SK-MEL-5 (cell line): ENCODE results near the gene CRY2. TPM values are rescaled to one million over a fixed set of nuclear protein-coding genes. Genes with fewer than 3 reads are reported as not detected.
"Not testable (repeated sequence)": the region's sequence is repeated elsewhere in the genome, so short reads cannot be mapped to it uniquely, and the experiment has no call there.

Source experiments
- DNase-seq: peaks from one replicate; pipeline ENCODE4 v3.0.0-alpha.2; 2016; ENCODE audit warnings: low read depth, low spot score
- in situ Hi-C: cut with HindIII; loops from 2 replicates; pipeline ENCODE4 v1.10.0; 2016; ENCODE audit warnings: low sequenced_read_pairs, high pct_unique_total_duplicates, low pct_unique_long_range_greater_than_20kb
- polyA plus RNA-seq, 2 experiments: library from polyadenylated mRNA; depleted of rRNA; stranded (reverse); fragments of >200 nt; gene quantifications; 2 replicates each; pipeline ENCODE4 v1.2.3, GENCODE V29; 2015
- total RNA-seq: library from RNA; depleted of rRNA; stranded (reverse); fragments of >200 nt; shearing (Covaris generic); gene quantifications from 2 replicates; pipeline ENCODE4 v1.2.3, GENCODE V29; 2014; rRNA removed

CRY2 gene
- 5.1 and 5.4 TPM in 2 replicates for total RNA-seq
- polyA plus RNA-seq (2015; cell fraction: cytosol; rRNA removed) = 5.6 and 8.3 TPM in 2 replicates
- polyA plus RNA-seq (2015; cell fraction: nucleus; rRNA removed) = 16.9 and 20.0 TPM in 2 replicates

- peak; percentile 97 for DNase-seq
Observed at GRCh38 chr11:45846974-45847910, at the start of gene CRY2. Gene CRY2, plus strand, starts transcription at chr11:45847475. Its CDS starts 16 bp downstream, at chr11:45847491.

DNA sequence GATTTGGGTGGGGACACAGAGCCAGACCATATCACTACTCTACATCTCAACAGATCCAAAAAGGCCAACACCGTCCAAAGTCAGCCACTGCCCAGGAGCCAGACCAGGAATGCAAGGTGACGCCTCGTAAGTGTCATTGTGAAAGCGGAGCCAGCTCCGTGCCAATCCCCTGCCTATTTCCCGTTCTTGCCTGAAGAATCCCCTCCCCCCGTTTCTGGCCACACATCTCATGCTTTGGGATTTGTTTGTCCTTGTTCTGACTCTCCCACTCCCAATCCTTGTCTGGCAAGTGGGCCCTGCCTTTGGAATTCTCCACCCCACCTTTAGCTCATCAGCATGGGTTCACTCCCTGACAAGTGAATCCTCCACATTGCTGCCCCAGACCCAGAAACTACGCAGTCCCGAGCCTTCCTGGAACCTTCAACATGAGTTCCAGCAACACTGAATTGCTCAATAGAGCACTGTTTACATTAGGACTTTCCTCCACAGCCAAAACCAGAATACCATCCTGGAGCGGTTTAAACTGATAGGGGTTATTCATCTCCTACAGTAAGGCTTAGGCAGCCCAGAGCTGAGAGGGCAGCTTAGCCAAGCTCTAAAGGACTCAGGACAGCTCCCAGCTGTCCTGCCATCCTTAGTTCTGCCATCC, 48.4 kb upstream of the CRY2 start:
- DNase-seq = no peak
- in situ Hi-C loops = no loop called here

More at GRCh38 chr11:45846974-45847910, at the start of gene CRY2:
- in situ Hi-C loops = no loop called here

GRCh38 chr11:45799562-45799961, 47.7 kb upstream of the CRY2 start:
- DNase-seq = no peak
- in situ Hi-C loops = no loop called here

DNA sequence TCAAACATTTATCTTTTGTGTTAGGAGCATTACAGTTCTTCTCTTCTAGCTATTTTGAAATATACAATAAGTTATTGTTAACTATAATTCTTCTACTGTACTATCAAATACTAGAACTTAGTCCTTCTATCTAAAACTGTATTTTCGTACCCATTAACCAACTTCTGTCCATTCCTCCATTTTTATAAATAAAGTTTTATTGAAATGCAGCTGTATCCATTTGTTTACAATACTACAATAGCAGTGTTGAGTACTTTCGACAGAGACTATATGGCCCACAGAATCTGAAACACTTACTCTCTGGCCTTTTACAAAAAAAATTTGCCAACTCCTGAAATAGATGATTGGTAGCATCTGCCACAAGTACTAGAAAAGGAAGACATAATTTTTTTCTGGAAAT, 47.0 kb upstream of the CRY2 start:
- in situ Hi-C loops = no loop called here
- no peak for DNase-seq

DNA sequence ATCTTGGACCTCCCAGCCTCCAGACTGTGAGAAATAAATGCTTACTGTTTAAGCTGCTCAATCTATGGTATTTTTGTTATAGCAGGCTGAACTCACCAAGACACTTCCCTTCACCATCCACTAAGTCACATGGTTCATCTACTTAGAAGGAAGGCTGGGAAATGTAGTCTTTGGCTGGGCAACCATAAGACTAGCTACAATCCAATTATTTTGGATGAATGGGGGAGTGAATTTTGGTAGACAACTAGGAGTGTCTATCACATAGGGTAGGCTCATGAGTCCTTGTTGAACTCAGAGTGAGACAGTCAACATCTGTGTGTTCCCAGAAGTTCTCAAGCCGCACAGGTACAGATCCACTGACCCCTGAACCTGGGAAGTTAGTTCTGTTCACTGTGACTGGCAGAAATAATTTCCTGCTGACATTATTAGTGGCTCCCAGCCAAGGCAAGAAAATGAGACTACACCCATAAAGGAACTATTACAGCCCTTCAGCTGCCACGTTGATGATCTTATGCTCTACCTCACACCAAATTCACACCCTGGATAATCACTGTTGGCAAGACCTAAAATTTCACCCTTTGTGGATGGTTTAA, 45.5 kb upstream of the CRY2 start:
- peak; percentile 24 for DNase-seq
- in situ Hi-C loops = no loop called here

DNA sequence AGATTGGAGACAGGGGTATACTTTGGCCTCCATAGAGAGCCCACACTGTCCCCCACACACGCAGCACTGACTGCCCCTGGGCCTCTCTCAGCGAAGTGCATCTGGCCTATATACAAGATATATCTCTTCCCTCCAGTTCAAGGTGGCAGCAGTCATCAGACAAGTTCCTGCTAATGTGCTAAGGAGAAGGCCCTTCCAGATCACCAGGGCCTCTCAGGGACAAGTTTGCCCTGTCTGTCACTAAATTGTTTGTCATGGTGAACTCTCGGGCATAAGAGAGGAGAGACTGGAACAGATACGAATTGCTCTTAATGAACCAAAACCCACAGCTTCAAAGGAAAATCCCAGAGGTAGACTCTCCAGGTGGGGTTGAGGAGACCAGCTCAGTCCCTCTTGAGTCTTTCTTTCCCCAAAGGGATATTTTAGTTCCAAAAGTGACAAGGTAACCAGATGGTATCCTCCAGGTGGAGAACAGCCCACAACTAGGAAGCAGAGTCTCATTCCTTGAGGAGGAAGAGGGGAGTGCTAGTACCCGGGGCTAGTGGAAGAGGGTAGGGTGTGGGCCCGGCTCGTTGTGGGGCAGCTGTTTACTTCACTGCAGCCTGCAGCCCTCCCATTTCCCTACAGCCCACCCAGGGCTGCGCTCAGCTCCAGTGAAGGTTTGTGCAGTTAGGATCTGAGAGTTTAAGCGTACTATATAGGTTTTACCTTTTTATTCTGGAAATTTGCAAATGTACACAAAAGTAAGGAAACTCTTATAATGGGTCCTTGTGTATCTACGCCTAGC, 44.6 kb upstream of the CRY2 start:
- DNase-seq = no peak
- in situ Hi-C loops = no loop called here

DNA sequence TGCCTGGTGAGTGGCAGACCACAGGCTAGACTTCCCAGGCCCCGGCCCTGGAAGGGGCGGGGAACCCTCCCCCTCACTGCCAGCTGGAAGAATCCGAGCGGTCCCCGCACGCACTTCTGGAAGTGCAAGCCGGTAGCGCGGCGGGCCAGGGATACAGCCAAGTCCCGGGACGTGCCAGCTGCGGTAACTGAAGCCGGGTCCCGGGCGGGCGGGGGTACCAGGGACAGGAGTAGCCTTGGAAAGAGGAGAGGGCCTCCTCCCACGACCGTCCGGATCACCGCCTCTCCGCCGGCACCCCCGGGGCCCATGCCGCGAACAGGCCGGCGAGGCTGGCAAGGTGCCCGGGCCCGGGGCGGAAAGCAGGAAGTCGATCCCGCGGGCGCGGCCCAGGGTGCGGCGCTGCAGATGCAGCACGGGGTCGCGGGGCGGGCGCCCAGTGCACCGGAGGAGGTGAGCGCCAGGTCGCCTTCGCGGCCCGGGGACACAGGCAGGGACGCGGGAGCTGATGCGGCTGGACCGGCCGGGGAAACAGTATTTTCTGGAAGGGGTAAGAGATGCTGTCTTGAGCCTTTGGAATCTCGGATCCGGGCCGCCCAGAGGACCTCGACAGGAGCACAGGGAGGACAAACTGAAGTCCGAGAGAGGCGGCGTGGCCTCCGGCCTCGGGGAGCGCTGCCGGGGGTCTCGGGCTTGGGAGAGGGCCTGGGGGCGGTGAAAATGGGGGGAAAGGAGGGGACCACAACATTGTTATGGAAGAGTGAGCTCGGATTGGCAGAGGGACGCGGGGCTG, 43.1 kb upstream of the CRY2 start:
- in situ Hi-C loops = no loop called here
- peak; percentile 9 for DNase-seq

DNA sequence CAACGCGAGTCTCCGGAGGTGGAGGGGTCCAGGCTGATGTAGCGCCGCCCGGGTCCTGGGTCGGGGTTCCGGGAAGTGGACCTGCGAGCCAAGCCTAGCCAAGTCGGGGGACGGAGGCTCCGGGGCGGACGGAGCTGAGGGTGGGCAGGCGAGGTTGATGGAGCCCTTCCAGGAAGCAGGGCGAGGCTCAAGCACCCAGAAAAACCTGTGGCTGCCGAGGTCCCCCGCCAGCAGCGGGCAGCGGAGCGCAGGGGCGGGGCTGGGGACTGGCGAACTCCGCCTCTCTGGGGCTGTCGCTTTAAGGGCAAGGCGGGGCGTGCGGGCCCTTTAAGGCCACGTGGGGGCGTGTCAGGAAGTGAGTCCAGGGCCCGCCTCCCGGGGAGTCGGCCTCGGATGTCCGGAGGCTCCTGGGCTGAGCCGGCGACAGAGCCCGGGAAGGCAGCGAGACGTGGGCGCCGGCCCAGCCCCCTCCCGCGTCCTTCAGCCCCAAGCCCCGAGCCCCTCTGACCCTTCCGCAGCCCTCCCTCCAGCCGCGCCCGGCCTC, 42.4 kb upstream of the CRY2 start, which contains the start of gene SLC35C1:
SLC35C1 (plus strand) TSS at position 389 of the 544 bp plus-strand sequence. CDS start 653 bp downstream, outside the sequence.
- in situ Hi-C loops = no loop called here
- peak; percentile 93 for DNase-seq

GRCh38 chr11:45805305-45806071, 41.8 kb upstream of the CRY2 start:
- DNase-seq = peak; percentile 30
- in situ Hi-C loops = no loop called here

GRCh38 chr11:45806072-45806933, 41.0 kb upstream of the CRY2 start:
- DNase-seq = no peak
- in situ Hi-C loops = no loop called here

- DNase-seq = no peak
- in situ Hi-C loops = no loop called here
Observed at GRCh38 chr11:45806937-45807791, 40.1 kb upstream of the CRY2 start.

GRCh38 chr11:45807792-45808238, 39.5 kb upstream of the CRY2 start:
- in situ Hi-C loops = no loop called here

DNA sequence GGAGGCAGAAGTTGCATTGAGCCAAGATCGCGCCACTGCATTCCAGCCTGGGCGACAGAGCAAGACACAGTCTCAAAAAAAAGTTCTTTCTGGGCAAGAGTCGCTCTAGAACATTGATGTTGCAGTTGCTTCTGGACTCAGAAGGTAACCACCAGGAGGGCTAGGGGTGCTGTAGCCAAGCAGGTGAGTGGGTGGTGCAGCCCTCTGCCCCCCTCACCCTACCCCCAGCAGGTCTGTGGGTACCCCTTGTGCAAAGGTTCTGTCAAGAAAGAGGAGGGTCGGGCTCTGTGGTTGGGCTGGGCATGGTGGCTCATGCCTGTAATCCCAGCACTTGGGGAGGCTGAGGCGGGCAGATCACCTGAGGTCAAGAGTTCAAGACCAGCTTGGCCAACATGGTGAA, 38.8 kb upstream of the CRY2 start:
- DNase-seq, in situ Hi-C loops: not testable (repeated sequence)

More at GRCh38 chr11:45807792-45808238, 39.5 kb upstream of the CRY2 start:
- no peak for DNase-seq
